ENCODE measurements around the gene ZEB2.

The ZEB2 gene

GRCh38 chr2:144349674-144350073, 170.2 kb downstream of the ZEB2 start:
- H3K36me3 ChIP-seq: no peaks in the 10 kb centered on the region
- no peaks in the 10 kb centered on the region for H3K9me3 ChIP-seq (ENCODE audit: severe bottlenecking)
- H3K27ac ChIP-seq: no peak overlapping the region
- no peak for DNase-seq
- TF ChIP-seq, protein P1, sequence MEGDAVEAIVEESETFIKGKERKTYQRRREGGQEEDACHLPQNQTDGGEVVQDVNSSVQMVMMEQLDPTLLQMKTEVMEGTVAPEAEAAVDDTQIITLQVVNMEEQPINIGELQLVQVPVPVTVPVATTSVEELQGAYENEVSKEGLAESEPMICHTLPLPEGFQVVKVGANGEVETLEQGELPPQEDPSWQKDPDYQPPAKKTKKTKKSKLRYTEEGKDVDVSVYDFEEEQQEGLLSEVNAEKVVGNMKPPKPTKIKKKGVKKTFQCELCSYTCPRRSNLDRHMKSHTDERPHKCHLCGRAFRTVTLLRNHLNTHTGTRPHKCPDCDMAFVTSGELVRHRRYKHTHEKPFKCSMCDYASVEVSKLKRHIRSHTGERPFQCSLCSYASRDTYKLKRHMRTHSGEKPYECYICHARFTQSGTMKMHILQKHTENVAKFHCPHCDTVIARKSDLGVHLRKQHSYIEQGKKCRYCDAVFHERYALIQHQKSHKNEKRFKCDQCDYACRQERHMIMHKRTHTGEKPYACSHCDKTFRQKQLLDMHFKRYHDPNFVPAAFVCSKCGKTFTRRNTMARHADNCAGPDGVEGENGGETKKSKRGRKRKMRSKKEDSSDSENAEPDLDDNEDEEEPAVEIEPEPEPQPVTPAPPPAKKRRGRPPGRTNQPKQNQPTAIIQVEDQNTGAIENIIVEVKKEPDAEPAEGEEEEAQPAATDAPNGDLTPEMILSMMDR (IDR thresholded peaks at IDR 0.05; ENCODE audit: low read depth, low read length): no peak
- H3K27me3 ChIP-seq (ENCODE audit: insufficient read depth, low read depth, severe bottlenecking): no peaks in the 10 kb centered on the region
- H3K4me3 ChIP-seq (ENCODE audit: low read depth, low read length): no peak overlapping the region

DNA sequence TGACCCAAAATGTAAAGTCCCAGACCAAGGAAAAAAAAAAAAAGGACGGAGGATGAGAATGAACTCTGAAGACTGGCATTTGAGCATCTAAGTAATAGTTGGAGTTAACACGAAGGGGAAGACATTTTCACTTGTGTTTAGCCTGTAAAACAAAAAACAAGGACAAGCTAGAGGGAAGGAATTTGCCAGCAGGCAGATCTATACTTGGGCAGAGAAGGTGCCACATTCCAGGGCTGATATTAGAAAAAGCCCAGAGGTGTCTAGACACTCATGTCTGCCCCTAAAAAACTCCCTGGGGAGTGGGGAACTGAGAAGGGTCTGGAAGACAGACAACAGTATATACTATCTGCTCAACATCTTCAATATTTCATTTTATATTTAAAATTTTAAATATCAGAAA, 171.1 kb downstream of the ZEB2 start:
- Histone ChIP-seq H3K4me3 (ENCODE audit: low read depth, low read length) (no peak overlapping the region), H3K27me3 (ENCODE audit: insufficient read depth, low read depth, severe bottlenecking) (no peaks in the 10 kb centered on the region), H3K9me3 (ENCODE audit: severe bottlenecking) (no peaks in the 10 kb centered on the region), H3K36me3 (no peaks in the 10 kb centered on the region), H3K27ac (no peak overlapping the region)
- DNase-seq: no peak
- TF ChIP-seq, protein P1 (IDR thresholded peaks at IDR 0.05; ENCODE audit: low read depth, low read length): no peak

DNA sequence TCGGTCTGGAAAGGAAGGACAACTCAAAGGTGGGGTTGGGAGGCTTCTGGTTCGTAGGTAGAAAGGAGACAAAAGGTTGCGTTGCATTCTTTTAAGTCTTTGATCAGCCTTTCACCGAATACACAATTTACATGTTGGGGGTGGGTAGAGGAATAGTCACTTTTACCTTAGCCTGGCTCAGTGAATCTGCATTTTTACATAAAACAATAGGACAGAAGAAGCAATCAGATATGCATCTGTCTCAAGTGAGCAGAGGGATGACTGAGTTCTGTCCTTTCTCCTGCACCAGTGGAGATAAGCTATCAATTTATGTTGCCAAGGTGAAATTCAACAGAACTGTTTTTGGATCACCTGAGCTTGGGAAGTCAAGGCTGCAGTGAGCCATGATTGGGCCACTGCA, 173.7 kb downstream of the ZEB2 start:
- no peaks in the 10 kb centered on the region for H3K27me3 ChIP-seq (ENCODE audit: insufficient read depth, low read depth, severe bottlenecking)
- H3K9me3 ChIP-seq (ENCODE audit: severe bottlenecking): no peaks in the 10 kb centered on the region
- DNase-seq: no peak
- TF ChIP-seq, protein P1 (IDR thresholded peaks at IDR 0.05; ENCODE audit: low read depth, low read length): no peak
- H3K4me3 ChIP-seq (ENCODE audit: low read depth, low read length): no peak overlapping the region
- H3K36me3 ChIP-seq: no peaks in the 10 kb centered on the region
- no peak overlapping the region for H3K27ac ChIP-seq

DNA sequence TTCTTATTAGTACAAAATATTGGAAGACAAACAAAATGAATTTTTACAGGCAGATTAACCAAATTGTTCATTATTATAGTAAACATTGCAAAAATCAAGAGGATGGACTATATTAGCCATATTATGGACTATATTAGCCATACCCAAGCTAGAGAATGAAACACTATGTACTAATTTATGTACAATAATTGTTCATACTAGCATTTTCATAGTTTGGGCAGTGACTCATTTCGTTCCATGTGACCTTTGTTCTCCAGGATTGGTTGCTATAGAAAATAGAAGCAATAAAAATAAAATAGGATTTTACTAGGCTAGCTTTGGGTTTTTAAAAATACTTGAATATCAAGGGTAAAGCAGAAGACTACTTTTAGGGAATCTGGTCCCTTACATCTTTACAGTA, 176.8 kb downstream of the ZEB2 start:
- Histone ChIP-seq H3K27ac (no peak overlapping the region), H3K36me3 (no peaks in the 10 kb centered on the region), H3K4me3 (ENCODE audit: low read depth, low read length) (no peak overlapping the region), H3K27me3 (ENCODE audit: insufficient read depth, low read depth, severe bottlenecking) (no peaks in the 10 kb centered on the region), H3K9me3 (ENCODE audit: severe bottlenecking) (no peaks in the 10 kb centered on the region)
- TF ChIP-seq, protein P1 (IDR thresholded peaks at IDR 0.05; ENCODE audit: low read depth, low read length): no peak
- DNase-seq: no peak

DNA sequence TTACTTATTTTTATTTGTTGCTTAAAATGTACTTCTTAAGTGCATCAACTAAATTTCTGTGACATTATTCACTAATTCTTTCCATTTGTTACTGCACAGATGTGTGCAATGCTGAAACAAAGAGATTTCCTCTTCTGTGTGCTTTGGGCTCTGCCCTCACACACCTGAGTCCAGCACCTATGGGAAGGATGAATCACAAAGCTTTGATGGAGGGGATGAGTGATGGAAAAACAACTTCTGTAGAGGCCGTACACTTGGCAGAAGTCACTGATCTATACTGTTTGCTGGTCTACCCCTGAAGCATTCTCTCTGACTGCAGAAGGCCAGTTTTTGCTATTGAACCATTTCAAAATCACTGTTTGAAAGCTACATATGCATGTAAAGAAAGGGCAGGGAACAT, 178.4 kb downstream of the ZEB2 start:
- no peak overlapping the region for H3K27ac ChIP-seq
- H3K9me3 ChIP-seq (ENCODE audit: severe bottlenecking): no peaks in the 10 kb centered on the region
- DNase-seq: no peak
- H3K4me3 ChIP-seq (ENCODE audit: low read depth, low read length): no peak overlapping the region
- H3K27me3 ChIP-seq (ENCODE audit: insufficient read depth, low read depth, severe bottlenecking): no peaks in the 10 kb centered on the region
- TF ChIP-seq, protein P1 (IDR thresholded peaks at IDR 0.05; ENCODE audit: low read depth, low read length): no peak
- H3K36me3 ChIP-seq: no peaks in the 10 kb centered on the region

DNA sequence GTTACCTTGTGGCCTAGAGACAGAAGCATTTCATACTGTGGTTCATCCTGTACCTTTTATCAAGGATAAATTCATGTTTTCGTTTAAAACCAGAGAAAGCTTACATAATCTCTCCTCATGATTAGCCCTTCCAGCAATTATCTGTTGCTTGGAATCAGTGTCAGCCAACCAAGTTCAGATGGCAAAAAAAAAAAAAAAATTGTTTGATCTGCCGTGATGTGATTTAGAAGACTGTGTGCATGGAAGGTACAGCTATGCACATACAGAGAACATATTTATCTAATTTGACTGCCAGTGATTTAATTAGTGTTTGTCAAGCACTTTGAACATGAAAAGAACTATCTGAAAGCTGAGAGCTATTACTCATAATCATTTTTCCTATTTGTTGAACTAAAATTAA, 180.9 kb downstream of the ZEB2 start:
- TF ChIP-seq, protein P1 (IDR thresholded peaks at IDR 0.05; ENCODE audit: low read depth, low read length): no peak
- Histone ChIP-seq H3K27ac (no peak overlapping the region), H3K9me3 (ENCODE audit: severe bottlenecking) (no peaks in the 10 kb centered on the region), H3K36me3 (no peaks in the 10 kb centered on the region), H3K27me3 (ENCODE audit: insufficient read depth, low read depth, severe bottlenecking) (no peaks in the 10 kb centered on the region), H3K4me3 (ENCODE audit: low read depth, low read length) (no peak overlapping the region)
- no peak for DNase-seq

All from WERI-Rb-1 (cell line).